Effector CD4-positive, alpha-beta T cell (primary cell): ENCODE results near the gene MYO3B.
A peak's percentile ranks its signal among the peaks of the same experiment; 100 is the strongest.

Experiments
- DNase-seq: peaks from one replicate; pipeline ENCODE4 v3.0.0-alpha.2; 2020

Gene MYO3B

DNA sequence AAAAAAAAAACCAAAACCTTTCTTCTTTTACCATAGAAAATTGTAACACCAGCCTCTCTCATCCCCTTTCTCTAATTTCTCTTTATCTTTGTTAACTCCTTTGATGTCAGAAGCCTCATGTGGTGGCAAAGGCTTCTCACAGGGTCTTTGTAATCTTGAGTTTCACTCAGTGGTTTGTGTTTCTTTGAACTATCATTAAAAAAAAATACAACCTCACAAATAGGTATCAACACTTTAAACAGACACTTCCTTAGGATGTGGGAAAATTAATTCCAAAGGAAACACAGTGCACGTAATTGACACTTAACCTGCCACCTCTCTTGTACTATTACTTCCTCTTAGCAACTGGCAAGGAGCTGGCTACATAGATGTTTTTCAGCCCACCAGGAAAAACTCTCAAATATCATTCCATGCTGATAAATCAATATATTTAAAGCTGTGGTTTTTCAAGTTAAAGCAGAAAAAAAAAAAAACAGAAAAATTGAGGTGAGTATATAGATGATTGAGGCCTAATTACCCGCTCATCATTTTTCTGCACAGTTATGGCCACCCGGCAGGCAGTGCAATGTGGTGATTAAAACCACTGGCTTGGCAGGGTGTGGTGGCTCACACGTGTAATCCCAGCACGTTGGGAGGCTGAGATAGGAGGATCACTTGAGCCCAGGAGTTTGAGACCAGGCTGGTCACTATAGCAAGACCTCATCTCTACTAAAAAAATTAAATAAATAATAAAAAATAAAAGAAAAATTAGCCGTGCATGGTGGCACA, 193.5 kb downstream of the MYO3B start:
- DNase-seq, result no peak

DNA sequence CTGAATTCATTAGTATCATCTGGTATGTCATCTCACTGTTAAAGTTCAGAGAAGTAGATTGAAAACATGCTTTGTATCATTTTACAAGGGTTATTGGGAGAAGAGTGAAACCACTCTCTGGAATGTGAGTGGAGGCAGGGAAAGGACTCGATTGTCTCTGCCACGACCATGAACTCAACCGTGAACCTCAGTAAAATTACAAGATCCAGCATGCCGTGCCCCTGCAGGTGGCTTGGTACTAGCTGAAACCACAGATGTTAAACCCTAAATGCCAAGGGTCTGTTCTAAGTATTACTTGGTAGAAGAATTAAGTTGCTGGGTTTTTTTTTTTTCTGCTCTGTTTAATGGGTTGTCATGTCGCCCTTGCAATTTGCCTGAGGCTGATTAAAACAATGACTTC, 197.2 kb downstream of the MYO3B start:
- DNase-seq, result no peak

DNA sequence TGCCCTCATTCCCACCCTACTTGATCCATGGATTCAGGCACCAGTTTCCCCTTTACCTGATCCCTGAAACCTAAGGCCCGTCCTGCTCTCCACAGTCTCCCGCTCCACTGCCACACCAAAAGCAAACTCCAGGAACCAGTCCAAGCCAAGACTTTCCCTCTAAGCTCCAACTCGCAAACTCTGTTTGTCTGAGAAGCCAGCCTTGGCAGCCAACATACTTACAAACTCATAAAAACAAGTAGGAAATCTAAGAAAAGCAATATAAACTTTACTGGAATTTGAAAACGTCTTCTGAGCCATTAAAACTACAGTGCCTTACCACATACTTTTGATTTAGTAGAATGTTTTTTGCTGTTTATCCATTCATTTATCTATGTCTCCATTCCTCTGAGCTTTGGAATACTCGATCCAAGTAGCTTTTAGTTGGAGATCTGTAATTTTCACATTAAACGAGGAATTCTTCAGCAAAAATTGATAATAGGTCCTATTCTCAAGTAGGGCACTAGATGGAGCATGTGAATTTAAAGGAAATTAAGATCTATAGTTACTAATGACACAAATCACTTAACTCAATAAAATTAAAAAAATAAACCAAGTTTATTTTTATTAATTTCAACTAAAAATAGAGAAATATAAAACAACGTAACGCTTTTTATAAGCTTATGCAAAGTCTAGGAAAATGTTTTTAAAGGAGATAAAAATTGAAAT, 199.7 kb downstream of the MYO3B start:
- no peak for DNase-seq

GRCh38 chr2:170380267-170380666, 202.3 kb downstream of the MYO3B start:
- no peak for DNase-seq

GRCh38 chr2:170381678-170382077, 203.7 kb downstream of the MYO3B start:
- no peak for DNase-seq

- DNase-seq, result no peak
Measured at GRCh38 chr2:170386554-170386953, 208.6 kb downstream of the MYO3B start.

DNA sequence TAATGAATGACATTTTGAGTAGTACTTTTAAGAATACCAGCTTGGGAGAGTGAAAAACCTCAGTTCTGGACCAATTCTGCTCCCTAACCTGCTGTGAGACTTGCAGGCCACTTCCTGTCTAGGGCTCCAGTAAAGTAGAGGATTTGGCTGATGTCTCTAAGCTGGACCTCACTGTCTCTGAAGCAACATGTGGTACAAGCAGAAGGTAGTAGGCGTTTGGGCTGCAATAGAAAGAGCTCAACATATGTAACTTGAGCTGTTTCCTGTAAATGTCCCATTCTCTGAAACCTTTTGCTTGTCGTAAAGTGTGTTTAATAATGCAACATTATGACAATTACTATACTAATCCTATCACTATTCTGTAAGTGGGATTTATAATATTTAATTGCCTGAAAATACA, 213.1 kb downstream of the MYO3B start:
- no peak for DNase-seq

DNA sequence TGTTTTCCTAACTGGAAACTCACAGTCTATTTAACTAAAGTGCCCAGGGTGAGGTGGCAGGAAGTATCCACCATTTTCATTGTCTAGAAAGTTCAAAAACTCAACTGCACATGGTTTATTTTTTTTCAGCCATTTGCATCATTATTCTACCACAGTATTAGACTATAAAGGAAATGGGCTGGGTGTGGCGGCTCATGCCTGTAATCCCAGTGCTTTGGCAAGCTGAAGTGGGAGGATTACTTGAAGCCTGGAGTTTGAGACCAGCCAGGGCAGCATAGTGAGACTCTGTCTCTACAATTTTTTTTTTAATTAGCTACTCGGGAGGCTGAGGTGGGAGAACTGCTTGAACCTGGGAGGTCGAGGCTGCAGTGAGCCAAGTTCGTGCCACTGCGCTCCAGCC, 213.8 kb downstream of the MYO3B start:
- DNase-seq, result no peak

DNA sequence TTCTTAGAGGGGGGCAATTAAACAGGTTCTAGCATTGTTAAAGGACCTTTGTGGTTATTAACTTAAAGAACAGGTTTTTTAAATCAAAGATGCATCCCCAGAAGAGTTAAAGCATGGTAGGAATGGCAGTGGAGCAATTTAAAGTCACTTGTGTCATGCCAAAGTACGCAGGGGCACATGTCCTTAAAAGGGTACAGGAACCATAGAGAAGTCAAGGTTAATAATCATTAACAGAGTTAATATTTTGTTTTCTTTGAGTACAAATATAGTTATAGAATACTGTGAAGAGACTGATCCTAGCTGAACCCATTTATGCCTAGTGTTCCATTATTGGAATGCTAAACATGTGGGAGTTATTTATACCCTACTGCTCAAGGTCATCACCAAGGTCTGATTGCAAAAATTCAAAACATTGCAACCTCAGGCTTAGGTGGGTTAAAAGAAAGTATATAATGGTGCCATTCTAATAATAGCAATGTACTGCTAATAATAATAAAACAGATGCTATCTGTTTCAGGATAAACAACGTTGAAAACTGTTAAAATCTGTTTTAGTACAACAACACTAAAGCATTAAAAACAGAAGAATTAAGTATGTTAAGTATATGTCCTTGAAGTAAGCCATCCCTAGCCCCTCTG, 216.0 kb downstream of the MYO3B start:
- DNase-seq, result no peak

- DNase-seq, result no peak
Measured at GRCh38 chr2:170394641-170395387, 216.9 kb downstream of the MYO3B start.

DNA sequence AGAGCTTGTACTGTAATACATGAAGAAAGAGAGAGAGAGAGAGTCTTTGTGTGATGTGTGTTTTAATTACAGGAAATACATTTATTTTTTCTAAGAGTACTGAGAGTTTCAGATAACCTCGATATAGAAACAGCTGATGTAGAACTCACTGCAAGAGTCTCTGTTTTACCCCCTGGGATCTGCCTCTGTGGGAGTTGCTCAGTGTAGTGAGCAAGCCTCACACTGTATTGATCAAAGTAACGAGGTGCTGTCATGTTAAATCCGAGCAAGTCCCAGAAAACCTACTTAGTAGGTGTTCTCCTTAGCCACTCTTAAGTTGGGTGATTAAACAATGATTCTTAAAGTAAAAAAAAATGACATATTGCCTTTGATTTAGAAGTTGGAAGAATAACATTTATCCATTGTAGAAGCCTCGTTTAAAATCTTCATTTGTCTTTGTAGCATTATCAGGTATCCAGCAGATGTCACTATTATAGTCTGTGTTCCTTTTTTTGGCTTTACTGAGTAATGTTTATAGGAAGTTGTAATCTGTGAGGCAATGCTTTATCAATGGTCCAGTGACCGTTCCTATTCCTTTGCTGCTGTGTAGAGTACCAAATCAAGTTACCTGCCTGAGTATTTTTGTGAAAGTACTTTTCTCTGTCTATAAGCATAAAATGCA, 219.0 kb downstream of the MYO3B start:
- no peak for DNase-seq

GRCh38 chr2:170401187-170401586, 223.2 kb downstream of the MYO3B start:
- no peak for DNase-seq

GRCh38 chr2:170404846-170405245, 226.9 kb downstream of the MYO3B start:
- no peak for DNase-seq

GRCh38 chr2:170405326-170405725, 227.4 kb downstream of the MYO3B start:
- no peak for DNase-seq

DNA sequence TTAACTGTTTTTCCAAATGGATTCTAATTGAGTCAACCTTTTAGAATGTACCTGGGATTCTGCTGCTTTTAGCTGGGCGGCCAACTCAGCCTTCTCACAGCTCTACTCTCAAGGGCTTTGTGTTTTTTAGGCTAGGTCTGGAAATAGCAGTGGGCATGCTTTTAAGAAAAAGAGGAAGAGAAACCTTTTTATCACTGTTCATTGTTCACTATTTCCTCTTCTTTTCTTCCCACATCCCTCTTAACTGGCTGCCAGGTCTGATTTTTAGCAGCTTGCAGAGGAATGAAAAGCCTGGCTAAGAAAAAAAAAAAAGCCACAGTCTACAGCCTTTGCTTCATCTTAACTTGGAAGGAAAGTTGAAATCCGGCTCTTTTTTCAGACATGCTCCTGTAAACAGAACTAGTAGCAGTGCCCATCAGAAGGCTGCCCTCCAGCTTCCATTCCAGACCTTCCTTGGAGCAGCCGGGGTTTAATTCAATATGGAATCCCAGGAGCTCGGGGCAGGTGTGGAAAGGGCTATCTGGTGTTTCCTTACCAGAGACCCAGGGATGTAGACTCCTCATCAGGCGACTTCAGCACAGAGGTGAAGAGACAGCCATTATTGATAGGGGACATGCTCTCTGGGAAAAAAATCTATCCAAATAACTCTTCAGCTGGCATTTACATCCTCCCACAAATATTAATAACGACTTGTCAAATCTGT, 230.7 kb downstream of the MYO3B start:
- no peak for DNase-seq

- peak; percentile 69 for DNase-seq
Measured at GRCh38 chr2:170409164-170409535, 231.2 kb downstream of the MYO3B start.

DNA sequence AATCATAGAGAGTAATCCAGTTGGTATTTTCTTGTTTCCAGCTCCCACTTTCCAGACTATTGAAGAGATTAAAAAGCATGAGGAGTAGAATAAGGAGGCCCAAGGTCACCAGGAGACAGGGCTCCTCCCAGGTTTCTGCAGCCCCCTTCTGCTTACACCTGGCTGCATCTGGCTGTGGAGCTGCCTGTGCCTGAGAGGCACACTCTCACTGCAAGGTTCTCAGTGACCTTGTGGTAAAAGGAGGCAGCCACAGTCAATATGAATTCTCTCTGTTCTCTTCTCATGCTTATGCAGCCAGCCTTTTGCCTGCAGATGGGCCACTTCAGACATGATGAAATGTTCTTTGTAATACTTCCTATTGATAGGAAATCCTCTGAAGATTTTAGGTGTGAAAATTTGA, 233.7 kb downstream of the MYO3B start:
- DNase-seq, result no peak

GRCh38 chr2:170420961-170421687, 243.2 kb downstream of the MYO3B start:
- no peak for DNase-seq

- no peak for DNase-seq
Measured at GRCh38 chr2:170423919-170424318, 246.0 kb downstream of the MYO3B start.

DNA sequence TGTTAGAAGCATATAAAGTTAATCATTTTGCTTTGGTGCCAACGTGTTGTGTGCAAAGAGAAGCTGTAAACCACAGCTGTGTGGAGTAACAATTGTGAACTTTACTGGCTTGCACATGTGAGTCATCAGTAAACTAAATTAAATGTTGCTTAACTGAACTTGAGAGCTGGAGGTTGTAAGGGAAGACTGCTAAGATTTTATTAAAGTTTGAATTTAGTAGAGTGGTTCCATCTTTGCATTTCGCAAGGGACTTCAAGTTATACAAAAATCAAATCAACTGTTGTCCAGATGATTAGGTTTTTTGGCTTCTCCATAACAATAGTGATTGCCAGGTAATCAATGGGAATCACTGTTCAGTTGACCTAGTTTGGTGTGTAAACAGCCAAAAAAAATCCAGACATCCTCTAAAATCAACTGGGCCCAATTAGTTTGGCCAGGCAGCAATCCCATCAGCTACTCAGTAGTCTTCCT, 247.4 kb downstream of the MYO3B start:
- no peak for DNase-seq

DNA sequence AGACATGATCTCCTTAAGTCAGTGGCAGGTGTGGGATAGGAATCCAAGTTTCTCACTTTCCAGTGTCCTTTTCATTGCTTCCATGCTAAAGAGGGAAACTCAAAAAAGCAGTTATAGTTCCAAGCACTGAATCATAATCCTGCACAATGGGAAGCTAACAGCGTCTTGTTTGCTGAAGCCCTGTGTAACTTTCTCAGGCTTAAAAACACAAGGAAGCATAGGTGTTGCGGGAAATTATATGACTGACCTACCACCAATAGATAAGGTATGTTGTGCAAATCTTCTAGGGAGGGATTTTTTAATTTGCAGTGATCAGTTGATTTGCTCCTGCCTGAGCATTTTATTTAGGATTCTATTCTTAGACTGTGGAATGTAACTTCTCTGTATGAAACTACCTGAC, 250.9 kb downstream of the MYO3B start:
- DNase-seq, result no peak
